Activated CD4-positive, alpha-beta T cell treated with anti-CD3 and anti-CD28 coated beads for 48 hours (primary cell): ENCODE results near the gene ITPKA.
A peak's percentile ranks its signal among the peaks of the same experiment; 100 is the strongest.

Source experiments
- DNase-seq: peaks from one replicate; pipeline ENCODE4 v3.0.0-alpha.2; 2020

ITPKA gene

GRCh38 chr15:41511899-41512369, 18.3 kb downstream of the ITPKA start:
- DNase-seq, result peak; percentile 35

- DNase-seq, result no peak
Measured at GRCh38 chr15:41512512-41512939, 18.9 kb downstream of the ITPKA start.

- DNase-seq, result peak; percentile 45
Measured at GRCh38 chr15:41512940-41513505, 19.3 kb downstream of the ITPKA start.

- DNase-seq, result no peak
Measured at GRCh38 chr15:41513506-41514227, 20.0 kb downstream of the ITPKA start, which contains the start of gene LTK. TSS of gene LTK (minus strand) at chr15:41513827. CDS start at chr15:41513709, 118 bp downstream.

- DNase-seq, result no peak
Measured at GRCh38 chr15:41517895-41518449, 24.3 kb downstream of the ITPKA start.

GRCh38 chr15:41520636-41521035, 27.0 kb downstream of the ITPKA start:
- no peak for DNase-seq

GRCh38 chr15:41521614-41522013, 27.9 kb downstream of the ITPKA start:
- no peak for DNase-seq

- DNase-seq, result no peak
Measured at GRCh38 chr15:41523097-41523496, 29.4 kb downstream of the ITPKA start.

- DNase-seq, result no peak
Measured at GRCh38 chr15:41530363-41530956, 36.8 kb downstream of the ITPKA start.

GRCh38 chr15:41535544-41535943, 41.9 kb downstream of the ITPKA start:
- no peak for DNase-seq

GRCh38 chr15:41536866-41537265, 43.2 kb downstream of the ITPKA start:
- no peak for DNase-seq

GRCh38 chr15:41543521-41543870, 49.8 kb downstream of the ITPKA start:
- no peak for DNase-seq

GRCh38 chr15:41544650-41545015, 51.0 kb downstream of the ITPKA start:
- no peak for DNase-seq

GRCh38 chr15:41545218-41545617, 51.5 kb downstream of the ITPKA start:
- no peak for DNase-seq

- DNase-seq, result no peak
Measured at GRCh38 chr15:41546851-41547786, 53.4 kb downstream of the ITPKA start.

- DNase-seq, result no peak
Measured at GRCh38 chr15:41550066-41550775, 56.5 kb downstream of the ITPKA start.
